Keratinocyte (primary cell): ENCODE results near the gene HPCAL1. TPM values are rescaled to one million over a fixed set of nuclear protein-coding genes. Genes with fewer than 3 reads are reported as not detected.

Source experiments
- DNase-seq: peaks from one replicate; pipeline ENCODE4 v3.0.0-alpha.2; 2011; ENCODE audit warnings: low read depth, missing footprints, low spot score
- FAIRE-seq: peaks from 2 replicates; lab custom pipeline; 2011; peaks lifted over from hg19 to GRCh38; lab: Jason Lieb, UNC
- H2AFZ ChIP-seq: 2 replicates; pipeline ENCODE4 v1.6.0; 2012; ENCODE audit warnings: low read length, control low read depth, inconsistent platforms; ENCODE audit not compliant: control insufficient read depth
- H3K27ac ChIP-seq: 2 replicates; pipeline ENCODE4 v1.5.1; 2011; ENCODE audit warnings: low read length; ENCODE audit not compliant: control insufficient read depth, insufficient read depth
- H3K27me3 ChIP-seq: 3 replicates; pipeline ENCODE4 v1.6.0; 2011; ENCODE audit warnings: low read length; ENCODE audit not compliant: control insufficient read depth, insufficient read depth; ENCODE audit errors: extremely low read depth
- H3K36me3 ChIP-seq, 2 experiments: 2 replicates in 1 of 2; 3 replicates in 1 of 2; pipeline ENCODE4 v1.5.1; 2011; ENCODE audit warnings: low read length in 2 of 2, mild to moderate bottlenecking in 1 of 2; ENCODE audit not compliant: control insufficient read depth in 2 of 2, insufficient read depth in 2 of 2; ENCODE audit errors: extremely low read depth in 1 of 2
- H3K4me1 ChIP-seq: 3 replicates; pipeline ENCODE4 v1.5.1; 2011; ENCODE audit warnings: low read length; ENCODE audit not compliant: control insufficient read depth, insufficient read depth; ENCODE audit errors: extremely low read depth
- H3K4me2 ChIP-seq: 3 replicates; pipeline ENCODE4 v1.6.0; 2011; ENCODE audit warnings: low read depth, low read length; ENCODE audit not compliant: control insufficient read depth, insufficient read depth; ENCODE audit errors: extremely low read depth
- H3K4me3 ChIP-seq, 3 experiments: fragments of 200-600 bp in 1 of 3; sonication (generic) in 1 of 3; 2 replicates in 2 of 3; 3 replicates in 1 of 3; pipeline ENCODE4 v1.5.1; 2011 to 2016; ENCODE audit warnings: low read length in 3 of 3, mild to moderate bottlenecking in 3 of 3, control low read depth in 2 of 3, inconsistent platforms in 1 of 3, low read depth in 1 of 3, mixed read lengths in 1 of 3, mixed run types in 1 of 3, moderate library complexity in 1 of 3; ENCODE audit not compliant: control insufficient read depth in 2 of 3, insufficient read depth in 2 of 3; ENCODE audit errors: extremely low read depth in 1 of 3
- H3K79me2 ChIP-seq: 2 replicates; pipeline ENCODE4 v1.6.0; 2012; ENCODE audit warnings: low read length; ENCODE audit not compliant: control insufficient read depth, insufficient read depth
- H3K9ac ChIP-seq: 3 replicates; pipeline ENCODE4 v1.6.0; 2011; ENCODE audit warnings: low read length; ENCODE audit not compliant: control insufficient read depth, insufficient read depth; ENCODE audit errors: extremely low read depth
- H3K9me1 ChIP-seq: 3 replicates; pipeline ENCODE4 v1.6.0; 2011; ENCODE audit warnings: low read length; ENCODE audit not compliant: control insufficient read depth, insufficient read depth; ENCODE audit errors: extremely low read depth
- H3K9me3 ChIP-seq: 2 replicates; pipeline ENCODE4 v1.5.1; 2012; ENCODE audit warnings: low read depth, low read length; ENCODE audit not compliant: control insufficient read depth
- H4K20me1 ChIP-seq: 3 replicates; pipeline ENCODE4 v1.6.0; 2011; ENCODE audit warnings: low read length; ENCODE audit not compliant: control insufficient read depth, insufficient read depth; ENCODE audit errors: extremely low read depth
- CTCF ChIP-seq, 3 experiments: IDR thresholded peaks in 1 of 3; conservative IDR thresholded peaks in 1 of 3; optimal IDR thresholded peaks in 1 of 3; 2 replicates in 2 of 3; 3 replicates in 1 of 3; pipeline versions ENCODE3 to v1.5.1; 2011; ENCODE audit warnings: low read length in 3 of 3, mild to moderate bottlenecking in 3 of 3, moderate library complexity in 2 of 3, control low read depth in 1 of 3, inconsistent platforms in 1 of 3; ENCODE audit not compliant: insufficient read depth in 2 of 3; ENCODE audit errors: extremely low read depth in 1 of 3
- EZH2 ChIP-seq: IDR thresholded peaks from one replicate; pipeline ENCODE4 v1.6.1; 2012; ENCODE audit warnings: inconsistent platforms, mild to moderate bottlenecking, low read length, moderate library complexity
- dilution Hi-C: fragments of 300-500 bp; cut with MboI; formaldehyde crosslinking; loops from one replicate; pipeline ENCODE4 v1.7.0; 2020; ENCODE audit warnings: low sequenced_read_pairs; ENCODE audit not compliant: extremely low pct_ligation_motif_present
- polyA plus RNA-seq, 5 experiments: library from polyadenylated mRNA; depleted of rRNA in 3 of 5; stranded (reverse) in 3 of 5; stranded (forward) in 1 of 5; unstranded in 1 of 5; fragments of >200 nt; gene quantifications; 1 replicate in 1 of 5; 2 replicates in 3 of 5; 3 replicates in 1 of 5; pipeline versions ENCODE4 v1.2.1 to v1.2.3, GENCODE V29; 2011 to 2012; ENCODE audit warnings: missing spikeins in 2 of 5, low read depth in 1 of 5, low replicate concordance in 1 of 5

The HPCAL1 gene
- polyA plus RNA-seq, 1 donor (not counting 4 experiments of a cell fraction or from before 2014, with no cell fraction given) = 18.0 TPM

GRCh38 chr2:10308866-10309265 lies 6.2 kb downstream of the HPCAL1 start:
- DNase-seq (no peak), FAIRE-seq (no peak)
- dilution Hi-C loops = no loop called here
- peaks cover 32% of the 10 kb centered on the region for H4K20me1 ChIP-seq
- no peak overlapping the region for H2AFZ ChIP-seq
- H3K9ac ChIP-seq = no peak overlapping the region
- no peak for TF ChIP-seq EZH2
- no peak for TF ChIP-seq CTCF (optimal IDR thresholded peaks at IDR 0.05 in 1 of 3, IDR thresholded peaks at IDR 0.05 in 1 of 3, conservative IDR thresholded peaks at IDR 0.05 in 1 of 3; ENCODE audit: extremely low read depth in 1 of 3, insufficient read depth in 2 of 3, low read length in 3 of 3)
- no peak overlapping the region for H3K4me2 ChIP-seq
- H3K27me3 ChIP-seq = no peaks in the 10 kb centered on the region
- H3K27ac ChIP-seq = no peak overlapping the region
- no peaks in the 10 kb centered on the region for H3K9me3 ChIP-seq
- peaks cover 91% of the 10 kb centered on the region for H3K79me2 ChIP-seq
- no peak overlapping the region for H3K4me3 ChIP-seq
- peaks cover 15% of the 10 kb centered on the region for H3K4me1 ChIP-seq
- H3K9me1 ChIP-seq = peaks cover 2% of the 10 kb centered on the region
- peaks cover 2 to 11% of the 10 kb centered on the region in 2 experiments for H3K36me3 ChIP-seq

DNA sequence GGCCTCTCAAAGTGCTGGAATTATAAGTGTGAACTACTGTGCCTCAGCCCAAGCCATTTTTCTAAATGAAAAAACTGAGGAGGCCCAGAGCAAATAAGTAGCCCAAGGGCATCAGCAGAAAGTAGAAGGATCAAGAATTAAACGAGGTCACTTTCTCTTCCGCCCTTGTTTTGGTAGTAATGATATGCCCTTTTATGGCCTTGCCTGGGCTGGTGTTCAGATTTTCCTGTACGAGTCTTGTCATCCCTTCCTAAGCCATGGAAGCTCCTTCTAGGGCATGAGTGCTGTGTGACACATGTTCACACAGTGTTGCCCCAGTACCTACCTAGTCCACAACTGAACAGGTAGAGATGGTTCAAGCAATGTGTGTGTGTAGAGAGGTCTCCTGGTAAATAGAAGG lies 6.6 kb downstream of the HPCAL1 start:
- H2AFZ ChIP-seq = no peak overlapping the region
- H3K27me3 ChIP-seq = no peaks in the 10 kb centered on the region
- H3K9ac ChIP-seq = no peak overlapping the region
- H3K4me3 ChIP-seq = no peak overlapping the region
- no peak overlapping the region for H3K4me2 ChIP-seq
- DNase-seq (no peak), FAIRE-seq (no peak)
- H3K36me3 ChIP-seq = peaks cover 2 to 11% of the 10 kb centered on the region in 2 experiments
- TF ChIP-seq CTCF (optimal IDR thresholded peaks at IDR 0.05 in 1 of 3, IDR thresholded peaks at IDR 0.05 in 1 of 3, conservative IDR thresholded peaks at IDR 0.05 in 1 of 3; ENCODE audit: extremely low read depth in 1 of 3, insufficient read depth in 2 of 3, low read length in 3 of 3) = no peak
- TF ChIP-seq EZH2 = no peak
- dilution Hi-C loops = no loop called here
- no peaks in the 10 kb centered on the region for H3K9me3 ChIP-seq
- peaks cover 12% of the 10 kb centered on the region for H3K4me1 ChIP-seq
- no peak overlapping the region for H3K27ac ChIP-seq
- peaks cover 2% of the 10 kb centered on the region for H3K9me1 ChIP-seq
- H4K20me1 ChIP-seq = peaks cover 32% of the 10 kb centered on the region
- peaks cover 91% of the 10 kb centered on the region for H3K79me2 ChIP-seq
